ENCODE measurements around the gene MEI1.

Gene MEI1

GRCh38 chr22:41845380-41846267, 146.3 kb downstream of the MEI1 start:
- no peak for TF ChIP-seq ZFX (IDR thresholded peaks at IDR 0.05; ENCODE audit: borderline replicate concordance)
- TF ChIP-seq CTCF (IDR thresholded peaks at IDR 0.05) = no peak
- peak overlapping the region; percentile 55 for H3K27ac ChIP-seq

GRCh38 chr22:41846268-41846987, 147.1 kb downstream of the MEI1 start:
- H3K27ac ChIP-seq = peak overlapping the region; percentile 55
- TF ChIP-seq ZFX (IDR thresholded peaks at IDR 0.05; ENCODE audit: borderline replicate concordance) = no peak
- TF ChIP-seq CTCF (IDR thresholded peaks at IDR 0.05) = no peak

- TF ChIP-seq CTCF (IDR thresholded peaks at IDR 0.05) = no peak
- H3K27ac ChIP-seq = peak overlapping the region; percentile 55
Measured at GRCh38 chr22:41847300-41847699, 148.0 kb downstream of the MEI1 start.

GRCh38 chr22:41848468-41848867, 149.2 kb downstream of the MEI1 start:
- no peak overlapping the region for H3K27ac ChIP-seq
- no peak for TF ChIP-seq CTCF (IDR thresholded peaks at IDR 0.05)
- no peak for TF ChIP-seq ZFX (IDR thresholded peaks at IDR 0.05; ENCODE audit: borderline replicate concordance)

Data from 22Rv1 (cell line).